Astrocyte (in vitro differentiated cells and primary cell): ENCODE data around the gene HIVEP2.

Source experiments
- CTCF ChIP-seq: IDR thresholded peaks from 2 replicates; pipeline ENCODE4 v1.5.1; 2011; ENCODE audit warnings: low read depth, mild to moderate bottlenecking, inconsistent platforms, low read length, moderate library complexity; ENCODE audit not compliant: insufficient read depth
- EZH2 ChIP-seq: IDR thresholded peaks from 2 replicates; pipeline ENCODE4 v1.6.1; 2012; ENCODE audit warnings: mild to moderate bottlenecking, low read length, inconsistent platforms; ENCODE audit not compliant: insufficient read depth

GRCh38 chr6:142731611-142732010 lies 213.4 kb downstream of the HIVEP2 start:
- TF ChIP-seq EZH2 (no peak), CTCF (no peak)
